GM12875 (cell line): ENCODE data around the gene ACVRL1.

Source experiments
- H3K4me3 ChIP-seq: one replicate; pipeline ENCODE4 v1.5.1; 2011; ENCODE audit warnings: low read depth, low read length, control low read depth
- TF ChIP-seq, protein P1 (sequence below): IDR thresholded peaks from 2 replicates; pipeline ENCODE4 v1.5.1; 2011; ENCODE audit warnings: low read depth, mild to moderate bottlenecking, control low read depth, inconsistent platforms, low read length, moderate library complexity, borderline replicate concordance; ENCODE audit not compliant: insufficient read depth

Gene ACVRL1

DNA sequence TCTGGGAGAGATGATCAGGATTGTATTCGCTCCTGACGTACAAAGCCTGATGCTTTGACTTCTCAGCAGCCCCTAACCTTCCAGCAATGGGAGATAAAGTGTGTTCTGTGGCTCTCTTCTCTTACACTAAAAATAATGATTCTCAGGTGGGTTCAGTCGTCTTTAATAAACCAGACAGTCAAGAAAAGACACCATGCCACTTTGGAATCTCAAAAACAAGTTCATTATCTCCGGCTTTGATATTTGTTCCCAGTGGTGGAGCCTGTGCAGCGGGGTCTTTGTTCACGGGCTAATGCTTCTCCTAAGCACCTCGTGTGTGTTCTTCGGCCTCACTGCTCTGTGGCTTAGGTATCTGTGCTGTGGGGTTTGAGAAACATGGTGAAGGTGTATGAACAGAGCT lies 45.8 kb downstream of the ACVRL1 start:
- H3K4me3 ChIP-seq: no peak overlapping the region
- TF ChIP-seq, protein P1, sequence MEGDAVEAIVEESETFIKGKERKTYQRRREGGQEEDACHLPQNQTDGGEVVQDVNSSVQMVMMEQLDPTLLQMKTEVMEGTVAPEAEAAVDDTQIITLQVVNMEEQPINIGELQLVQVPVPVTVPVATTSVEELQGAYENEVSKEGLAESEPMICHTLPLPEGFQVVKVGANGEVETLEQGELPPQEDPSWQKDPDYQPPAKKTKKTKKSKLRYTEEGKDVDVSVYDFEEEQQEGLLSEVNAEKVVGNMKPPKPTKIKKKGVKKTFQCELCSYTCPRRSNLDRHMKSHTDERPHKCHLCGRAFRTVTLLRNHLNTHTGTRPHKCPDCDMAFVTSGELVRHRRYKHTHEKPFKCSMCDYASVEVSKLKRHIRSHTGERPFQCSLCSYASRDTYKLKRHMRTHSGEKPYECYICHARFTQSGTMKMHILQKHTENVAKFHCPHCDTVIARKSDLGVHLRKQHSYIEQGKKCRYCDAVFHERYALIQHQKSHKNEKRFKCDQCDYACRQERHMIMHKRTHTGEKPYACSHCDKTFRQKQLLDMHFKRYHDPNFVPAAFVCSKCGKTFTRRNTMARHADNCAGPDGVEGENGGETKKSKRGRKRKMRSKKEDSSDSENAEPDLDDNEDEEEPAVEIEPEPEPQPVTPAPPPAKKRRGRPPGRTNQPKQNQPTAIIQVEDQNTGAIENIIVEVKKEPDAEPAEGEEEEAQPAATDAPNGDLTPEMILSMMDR: no peak

DNA sequence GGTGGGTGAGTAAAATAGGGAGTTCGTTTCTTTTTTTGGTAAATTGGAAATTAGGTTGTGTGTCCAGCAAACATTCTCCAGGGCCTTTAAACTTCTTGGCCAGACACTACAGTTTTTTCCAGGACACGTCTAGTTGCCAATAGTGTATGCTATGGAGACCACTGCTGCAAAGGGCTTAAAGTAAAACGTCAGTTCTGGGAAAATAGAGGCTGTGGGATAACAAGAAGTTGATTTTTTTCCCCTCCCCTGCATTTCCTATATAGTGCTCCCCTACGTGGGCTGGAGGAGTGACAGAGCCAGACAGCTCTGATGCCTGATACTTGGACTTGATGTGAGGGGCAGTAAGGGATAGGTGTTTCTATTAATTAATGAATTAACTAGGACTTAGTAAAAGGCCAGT lies 46.6 kb downstream of the ACVRL1 start:
- TF ChIP-seq, protein P1: no peak
- no peak overlapping the region for H3K4me3 ChIP-seq

DNA sequence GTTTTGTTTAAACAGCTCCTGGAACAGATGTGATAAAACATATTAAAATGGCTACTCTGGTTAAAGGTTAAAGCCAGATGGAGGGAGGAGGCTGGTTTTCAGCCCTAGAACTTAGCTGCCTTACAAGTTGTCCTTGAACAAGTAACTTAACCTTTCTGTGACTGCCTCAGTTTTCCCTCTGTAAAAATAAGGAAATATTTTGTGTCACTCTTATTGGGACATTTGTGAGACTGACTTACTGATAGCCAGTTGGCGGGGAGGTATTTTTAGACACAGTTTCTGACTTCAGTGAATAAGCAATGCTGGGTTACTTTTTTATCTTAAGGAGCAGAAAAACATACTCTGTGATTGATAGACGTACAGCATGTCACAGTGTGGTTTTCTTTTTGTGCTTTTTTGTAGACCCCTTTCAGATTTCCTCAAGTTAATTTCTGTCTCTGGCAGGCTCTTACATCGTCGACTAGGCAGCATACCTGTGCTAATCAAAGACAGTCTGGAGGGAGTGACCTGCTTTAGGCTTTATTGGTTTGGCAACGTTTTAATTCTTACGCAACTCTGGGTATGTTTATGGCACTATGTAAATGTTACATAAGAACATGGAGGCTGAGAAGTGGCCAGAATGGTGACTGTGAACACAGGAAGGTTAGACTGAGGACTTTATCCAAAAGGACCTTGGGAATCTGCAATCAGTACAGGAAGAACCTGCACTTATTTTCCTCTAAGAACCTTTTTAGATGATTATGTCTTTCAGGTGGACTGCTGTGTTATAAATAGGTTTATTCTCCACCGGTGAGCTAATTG lies 47.5 kb downstream of the ACVRL1 start:
- TF ChIP-seq, protein P1: no peak
- no peak overlapping the region for H3K4me3 ChIP-seq

DNA sequence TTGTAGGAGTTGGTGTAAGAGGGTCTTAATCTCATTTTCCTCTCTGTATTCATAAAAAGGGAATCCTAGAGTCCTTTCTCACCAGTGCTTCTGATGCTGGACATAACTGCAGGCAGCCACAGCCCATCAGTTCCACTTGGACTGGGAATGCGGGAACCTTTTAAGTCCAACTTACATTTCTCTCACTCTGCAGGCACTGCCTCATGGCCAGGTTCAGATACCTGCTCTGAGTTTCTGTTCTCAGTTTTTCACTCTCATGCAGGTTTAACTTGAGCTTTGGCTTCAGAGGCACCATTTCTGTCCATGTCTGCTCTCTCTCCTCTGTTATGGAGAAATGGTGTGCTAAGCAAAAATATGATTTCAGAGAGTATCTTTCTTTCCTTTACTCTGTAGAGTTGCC lies 48.4 kb downstream of the ACVRL1 start:
- no peak overlapping the region for H3K4me3 ChIP-seq
- TF ChIP-seq, protein P1: no peak

DNA sequence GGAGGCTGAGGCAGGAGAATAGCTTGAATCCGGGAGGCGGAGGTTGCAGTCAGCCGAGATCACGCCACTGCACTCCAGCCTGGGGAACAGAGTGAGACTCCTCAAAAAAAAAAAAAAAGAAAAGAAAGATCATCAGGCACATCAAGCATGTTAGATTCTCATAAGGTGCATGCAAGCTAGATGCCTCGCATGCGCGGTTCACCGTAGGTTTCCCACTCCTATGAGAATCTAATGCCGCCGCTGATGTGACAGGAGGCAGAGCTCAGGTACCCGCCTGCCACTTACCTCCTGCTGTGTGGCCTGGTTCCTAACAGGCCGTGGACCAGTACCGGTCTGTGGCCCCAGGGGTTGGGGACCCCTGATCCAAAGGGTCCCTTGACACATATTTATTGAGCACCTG lies 51.2 kb downstream of the ACVRL1 start:
- TF ChIP-seq, protein P1: no peak

DNA sequence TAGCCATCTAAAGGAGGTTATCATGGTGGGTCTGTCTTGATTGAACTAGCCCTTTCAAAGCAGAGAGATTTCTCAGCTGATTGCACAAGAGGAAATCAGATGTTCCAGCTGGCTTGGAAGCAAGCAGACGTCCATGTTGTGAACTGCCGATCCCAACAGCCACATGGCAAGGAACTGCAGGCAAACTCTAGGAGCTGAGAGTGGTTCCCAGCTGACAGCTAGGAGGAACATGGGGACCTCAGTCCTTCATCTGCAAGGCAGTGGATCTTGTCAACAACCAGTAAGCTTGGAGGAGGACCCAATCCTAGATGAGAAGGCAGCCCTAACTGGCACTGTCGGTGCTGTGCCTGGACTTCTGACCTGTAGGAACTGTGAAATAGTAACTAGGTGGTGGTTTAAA lies 51.9 kb downstream of the ACVRL1 start:
- no peak overlapping the region for H3K4me3 ChIP-seq
- TF ChIP-seq, protein P1: no peak

More for the DNA sequence above, 51.2 kb downstream of the ACVRL1 start:
- no peak overlapping the region for H3K4me3 ChIP-seq

DNA sequence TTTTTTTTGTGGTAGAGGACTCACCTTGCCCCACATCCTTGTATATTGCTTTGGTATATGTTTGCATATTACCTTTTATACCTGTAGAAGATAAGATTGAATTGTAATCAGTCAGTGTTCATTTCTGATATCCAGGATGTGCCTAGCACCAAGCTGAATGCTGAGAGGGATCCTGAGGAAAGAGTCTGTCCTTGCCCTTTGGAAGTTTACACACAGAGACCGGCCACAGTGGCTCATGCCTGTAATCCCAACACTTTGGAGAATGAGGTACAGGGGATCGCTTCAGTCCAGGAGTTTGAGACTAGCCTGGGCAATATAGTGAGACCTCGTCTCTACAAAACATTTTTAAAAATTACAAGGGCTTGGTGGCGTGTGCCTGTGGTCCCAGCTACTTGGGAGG lies 52.6 kb downstream of the ACVRL1 start:
- H3K4me3 ChIP-seq: no peak overlapping the region
- TF ChIP-seq, protein P1: no peak
